Tibial artery (tissue), 4 donors: ENCODE measurements around the gene MPRIP.

Experiments
- DNase-seq, 2 donors: peaks; one replicate each; pipeline ENCODE4 v3.0.0-alpha.2; 2019
- H3K27ac ChIP-seq, 2 donors: fragments of 200-600 bp; sonication (generic) in 1 of 2; 1 replicate in 1 of 2; 2 replicates in 1 of 2; pipeline ENCODE4 v1.5.1; 2018 to 2019; ENCODE audit warnings: mild to moderate bottlenecking in 1 of 2
- H3K27me3 ChIP-seq, 2 donors: fragments of 200-600 bp; sonication (generic) in 1 of 2; one replicate each; pipeline versions ENCODE4 v1.5.1 to v1.6.0; 2016 to 2019
- H3K36me3 ChIP-seq, 3 donors: fragments of 200-600 bp; sonication (generic) in 2 of 3; one replicate each; pipeline ENCODE4 v1.5.1; 2016 to 2019; ENCODE audit warnings: mild to moderate bottlenecking in 2 of 3
- H3K4me1 ChIP-seq, 4 donors: fragments of 200-600 bp; sonication (generic) in 2 of 4; 1 replicate in 3 of 4; 2 replicates in 1 of 4; pipeline ENCODE4 v1.5.1; 2016 to 2019
- H3K4me3 ChIP-seq, 2 donors: fragments of 200-600 bp; sonication (generic) in 1 of 2; 1 replicate in 1 of 2; 2 replicates in 1 of 2; pipeline ENCODE4 v1.5.1; 2018 to 2019; ENCODE audit warnings: mild to moderate bottlenecking in 2 of 2
- H3K9me3 ChIP-seq, 3 donors: fragments of 200-600 bp; sonication (generic) in 1 of 3; one replicate each; pipeline ENCODE4 v1.5.1; 2016 to 2019
- intact Hi-C: fragments of 100-400 bp; cut with DNase I; formaldehyde crosslinking; loops from one replicate; pipeline ENCODE4 v1.15.0; 2023; ENCODE audit warnings: low total_unique reads
- TF ChIP-seq, protein P1 (sequence below), 2 experiments: fragments of 200-600 bp in 1 of 2; fragments of 450-650 bp in 1 of 2; IDR thresholded peaks; one replicate each; pipeline ENCODE4 v1.5.1; 2017 to 2019; ENCODE audit warnings: antibody characterized with exemption in 2 of 2, mild to moderate bottlenecking in 1 of 2, moderate library complexity in 1 of 2

Gene MPRIP

DNA sequence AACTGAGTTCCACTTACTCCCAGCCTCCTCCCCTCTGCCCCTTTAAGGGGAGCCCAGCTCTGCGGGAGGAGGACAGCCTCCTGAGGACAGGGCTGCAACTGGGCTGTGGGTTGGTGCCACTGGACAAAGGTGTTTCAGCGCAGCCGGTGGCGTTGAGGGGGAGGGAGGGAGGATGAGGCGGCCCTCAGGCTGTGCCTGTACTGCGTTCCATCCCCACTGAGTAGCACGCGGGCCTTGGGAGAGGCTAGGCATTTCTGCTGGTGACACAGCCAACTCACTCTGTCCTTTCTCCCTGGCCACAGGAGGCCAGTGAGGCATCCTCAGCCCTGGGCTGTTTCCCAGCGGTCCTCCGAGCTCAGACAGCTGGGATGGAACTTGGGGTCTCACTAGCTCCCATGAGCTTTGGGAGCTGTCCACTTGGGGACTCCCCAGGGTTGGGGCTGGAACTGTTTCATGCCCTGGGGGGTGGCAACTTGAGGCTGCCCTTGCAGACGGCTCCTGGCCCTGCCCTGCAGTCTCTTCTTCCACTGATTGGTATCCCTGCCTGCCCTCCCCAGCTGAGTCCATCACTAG, 70.5 kb downstream of the MPRIP start:
- peak overlapping the region; percentile 29 to 48 for H3K27ac ChIP-seq
- intact Hi-C loops: no loop called here
- TF ChIP-seq, protein P1, sequence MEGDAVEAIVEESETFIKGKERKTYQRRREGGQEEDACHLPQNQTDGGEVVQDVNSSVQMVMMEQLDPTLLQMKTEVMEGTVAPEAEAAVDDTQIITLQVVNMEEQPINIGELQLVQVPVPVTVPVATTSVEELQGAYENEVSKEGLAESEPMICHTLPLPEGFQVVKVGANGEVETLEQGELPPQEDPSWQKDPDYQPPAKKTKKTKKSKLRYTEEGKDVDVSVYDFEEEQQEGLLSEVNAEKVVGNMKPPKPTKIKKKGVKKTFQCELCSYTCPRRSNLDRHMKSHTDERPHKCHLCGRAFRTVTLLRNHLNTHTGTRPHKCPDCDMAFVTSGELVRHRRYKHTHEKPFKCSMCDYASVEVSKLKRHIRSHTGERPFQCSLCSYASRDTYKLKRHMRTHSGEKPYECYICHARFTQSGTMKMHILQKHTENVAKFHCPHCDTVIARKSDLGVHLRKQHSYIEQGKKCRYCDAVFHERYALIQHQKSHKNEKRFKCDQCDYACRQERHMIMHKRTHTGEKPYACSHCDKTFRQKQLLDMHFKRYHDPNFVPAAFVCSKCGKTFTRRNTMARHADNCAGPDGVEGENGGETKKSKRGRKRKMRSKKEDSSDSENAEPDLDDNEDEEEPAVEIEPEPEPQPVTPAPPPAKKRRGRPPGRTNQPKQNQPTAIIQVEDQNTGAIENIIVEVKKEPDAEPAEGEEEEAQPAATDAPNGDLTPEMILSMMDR (IDR thresholded peaks at IDR 0.05): no peak

DNA sequence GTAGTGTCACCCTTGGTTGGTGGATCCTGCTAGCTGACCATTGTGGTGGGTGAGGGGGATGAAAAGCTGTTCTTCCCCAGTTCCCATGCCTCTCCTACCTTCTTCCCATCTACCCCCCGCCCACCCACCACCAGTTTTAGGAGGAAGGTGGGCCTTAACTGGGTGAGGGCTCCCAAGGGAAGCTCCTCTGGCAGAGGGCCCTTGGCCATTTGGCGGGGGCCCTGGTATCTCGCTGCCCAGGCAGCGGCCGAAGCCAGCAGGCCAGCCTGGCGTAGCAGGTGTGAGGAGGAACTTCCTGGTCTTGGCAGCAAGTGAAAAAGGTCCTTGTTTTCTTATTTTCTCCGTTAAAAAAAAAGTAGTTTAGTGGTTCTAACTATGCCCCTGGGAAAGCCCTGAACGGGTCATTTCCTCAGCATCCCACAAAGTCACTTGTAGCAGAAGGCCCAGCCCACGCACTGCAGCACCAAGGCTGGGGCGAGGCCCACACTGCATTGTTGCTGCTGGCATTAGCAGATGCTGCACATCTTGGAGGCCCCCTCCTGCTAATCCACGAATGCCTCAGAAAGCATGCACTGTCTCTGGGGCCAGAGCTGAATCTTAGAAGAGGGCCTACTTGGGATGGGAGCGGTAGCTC, 72.5 kb downstream of the MPRIP start:
- DNase-seq: no peak
- H3K27me3 ChIP-seq: no peaks in the 10 kb centered on the region

More for the DNA sequence above, 70.5 kb downstream of the MPRIP start:
- no peak for DNase-seq
- no peak overlapping the region for H3K4me3 ChIP-seq
- no peaks in the 10 kb centered on the region for H3K36me3 ChIP-seq
- no peaks in the 10 kb centered on the region for H3K27me3 ChIP-seq
- H3K4me1 ChIP-seq: peaks cover 7 to 98% (median 74%) of the 10 kb centered on the region in 4 donors
- no peaks in the 10 kb centered on the region for H3K9me3 ChIP-seq

DNA sequence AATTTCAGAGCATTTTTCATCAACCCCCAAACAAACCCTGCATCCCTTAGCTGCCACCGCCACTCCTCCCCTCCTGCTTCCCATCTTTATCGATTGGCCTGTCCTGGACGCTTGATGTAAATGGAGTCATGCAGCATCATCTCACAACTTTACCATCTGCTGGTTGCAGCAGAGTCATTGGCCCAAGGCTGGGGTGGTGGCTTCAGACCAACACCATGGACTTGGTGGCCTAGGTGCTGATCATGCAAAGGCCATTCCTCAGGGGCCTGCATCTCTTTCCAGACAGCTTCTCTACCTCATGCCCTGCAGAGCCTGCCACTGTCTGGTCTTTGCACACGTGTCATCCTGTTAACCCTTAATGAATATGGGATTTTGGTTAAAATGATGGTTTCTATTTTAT, 73.4 kb downstream of the MPRIP start:
- Histone ChIP-seq H3K36me3 (no peaks in the 10 kb centered on the region), H3K4me1 (peaks cover 0 to 98% (median 71%) of the 10 kb centered on the region in 4 donors), H3K27ac (peak overlapping the region; percentile 45 to 65), H3K4me3 (no peak overlapping the region), H3K27me3 (no peaks in the 10 kb centered on the region), H3K9me3 (no peaks in the 10 kb centered on the region)
- TF ChIP-seq, protein P1 (IDR thresholded peaks at IDR 0.05): no peak
- DNase-seq: no peak
- intact Hi-C loops: no loop called here

More for the DNA sequence above, 72.5 kb downstream of the MPRIP start:
- Histone ChIP-seq H3K4me1 (peaks cover 4 to 98% (median 71%) of the 10 kb centered on the region in 4 donors), H3K36me3 (no peaks in the 10 kb centered on the region), H3K9me3 (no peaks in the 10 kb centered on the region), H3K27ac (peak overlapping the region; percentile 45 to 65), H3K4me3 (no peak overlapping the region)
- intact Hi-C loops: no loop called here
- TF ChIP-seq, protein P1 (IDR thresholded peaks at IDR 0.05): no peak

DNA sequence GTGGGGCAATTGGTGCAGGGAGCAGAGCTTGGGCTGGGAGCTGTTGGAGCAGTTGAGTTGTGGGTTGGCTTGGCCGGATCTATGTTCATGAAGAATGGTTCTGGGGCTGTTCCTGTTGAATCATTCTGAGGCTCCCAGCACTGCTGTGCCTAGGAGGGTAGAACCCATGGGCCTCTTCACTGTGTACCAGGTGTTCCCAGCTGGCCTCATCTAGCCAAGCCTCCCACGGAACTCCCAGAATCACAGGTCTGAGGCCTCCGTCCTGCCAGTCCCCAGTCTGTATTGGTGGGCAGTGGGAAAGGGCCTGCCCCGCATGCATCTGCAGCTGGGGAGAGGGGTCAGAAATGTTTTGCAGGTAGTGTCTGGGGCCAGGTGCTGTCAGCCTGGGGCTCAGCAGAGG, 74.1 kb downstream of the MPRIP start:
- DNase-seq: no peak
- no peaks in the 10 kb centered on the region for H3K27me3 ChIP-seq
- TF ChIP-seq, protein P1 (IDR thresholded peaks at IDR 0.05): no peak
- H3K9me3 ChIP-seq: no peaks in the 10 kb centered on the region
- peaks cover 0 to 98% (median 74%) of the 10 kb centered on the region in 4 donors for H3K4me1 ChIP-seq
- H3K27ac ChIP-seq: peak overlapping the region; percentile 35 to 65
- H3K4me3 ChIP-seq: no peak overlapping the region
- no peaks in the 10 kb centered on the region for H3K36me3 ChIP-seq
- intact Hi-C loops: no loop called here

DNA sequence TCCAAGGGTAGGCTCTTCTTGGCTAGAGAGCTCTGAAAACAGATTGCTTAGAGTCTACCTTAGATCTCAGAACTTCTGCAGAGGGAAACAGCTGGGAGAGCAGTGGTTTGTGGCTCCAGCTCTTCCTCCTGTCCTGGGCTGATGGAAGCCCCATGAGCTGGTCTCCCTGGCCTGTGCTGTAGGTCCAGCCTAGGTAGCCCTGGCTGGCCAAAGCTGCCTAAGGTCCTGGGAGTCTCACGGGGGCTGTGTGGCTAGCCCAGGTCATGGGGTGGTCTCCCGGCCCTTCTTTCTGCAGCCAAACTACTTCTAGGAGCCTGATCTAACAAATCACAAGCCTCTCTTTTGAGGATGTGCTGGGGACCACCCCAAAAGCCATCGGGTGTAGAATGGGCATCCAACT, 75.7 kb downstream of the MPRIP start:
- intact Hi-C loops: no loop called here
- TF ChIP-seq, protein P1 (IDR thresholded peaks at IDR 0.05): no peak
- Histone ChIP-seq H3K4me3 (no peak overlapping the region), H3K4me1 (peaks cover 0 to 92% (median 67%) of the 10 kb centered on the region in 4 donors), H3K36me3 (no peaks in the 10 kb centered on the region), H3K27ac (peak overlapping the region; percentile 63 to 65), H3K27me3 (no peaks in the 10 kb centered on the region), H3K9me3 (no peaks in the 10 kb centered on the region)
- DNase-seq: no peak
